Measurements from ENCODE around the gene CCDC88B.

The CCDC88B gene

DNA sequence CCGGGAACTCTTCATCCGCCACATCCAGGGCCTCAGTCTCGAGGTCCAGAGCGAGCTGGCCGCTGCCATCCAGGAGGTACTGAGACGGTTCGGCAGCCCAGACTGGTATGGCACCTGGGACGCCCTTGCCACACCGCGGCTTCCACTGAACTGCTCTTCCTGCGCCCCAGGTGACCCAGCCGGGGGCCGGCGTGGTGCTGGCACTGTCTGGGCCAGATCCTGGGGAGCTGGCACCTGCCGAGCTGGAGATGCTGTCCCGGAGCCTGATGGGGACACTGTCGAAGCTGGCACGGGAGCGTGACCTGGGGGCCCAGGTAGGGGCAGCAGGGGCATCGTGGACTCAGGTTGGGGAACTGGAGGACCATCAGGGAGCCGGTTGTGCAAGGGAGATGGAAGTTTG is 1.4 kb downstream of the CCDC88B start:
- no peak for DNase-seq (ENCODE audit: low read depth)
- H3K4me3 ChIP-seq (ENCODE audit: control insufficient read depth, low read depth, low read length) = no peak overlapping the region
- TF ChIP-seq, protein P1, sequence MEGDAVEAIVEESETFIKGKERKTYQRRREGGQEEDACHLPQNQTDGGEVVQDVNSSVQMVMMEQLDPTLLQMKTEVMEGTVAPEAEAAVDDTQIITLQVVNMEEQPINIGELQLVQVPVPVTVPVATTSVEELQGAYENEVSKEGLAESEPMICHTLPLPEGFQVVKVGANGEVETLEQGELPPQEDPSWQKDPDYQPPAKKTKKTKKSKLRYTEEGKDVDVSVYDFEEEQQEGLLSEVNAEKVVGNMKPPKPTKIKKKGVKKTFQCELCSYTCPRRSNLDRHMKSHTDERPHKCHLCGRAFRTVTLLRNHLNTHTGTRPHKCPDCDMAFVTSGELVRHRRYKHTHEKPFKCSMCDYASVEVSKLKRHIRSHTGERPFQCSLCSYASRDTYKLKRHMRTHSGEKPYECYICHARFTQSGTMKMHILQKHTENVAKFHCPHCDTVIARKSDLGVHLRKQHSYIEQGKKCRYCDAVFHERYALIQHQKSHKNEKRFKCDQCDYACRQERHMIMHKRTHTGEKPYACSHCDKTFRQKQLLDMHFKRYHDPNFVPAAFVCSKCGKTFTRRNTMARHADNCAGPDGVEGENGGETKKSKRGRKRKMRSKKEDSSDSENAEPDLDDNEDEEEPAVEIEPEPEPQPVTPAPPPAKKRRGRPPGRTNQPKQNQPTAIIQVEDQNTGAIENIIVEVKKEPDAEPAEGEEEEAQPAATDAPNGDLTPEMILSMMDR (conservative IDR thresholded peaks at IDR 0.05; ENCODE audit: control insufficient read depth, insufficient read depth, low read depth, low read length) = no peak

DNA sequence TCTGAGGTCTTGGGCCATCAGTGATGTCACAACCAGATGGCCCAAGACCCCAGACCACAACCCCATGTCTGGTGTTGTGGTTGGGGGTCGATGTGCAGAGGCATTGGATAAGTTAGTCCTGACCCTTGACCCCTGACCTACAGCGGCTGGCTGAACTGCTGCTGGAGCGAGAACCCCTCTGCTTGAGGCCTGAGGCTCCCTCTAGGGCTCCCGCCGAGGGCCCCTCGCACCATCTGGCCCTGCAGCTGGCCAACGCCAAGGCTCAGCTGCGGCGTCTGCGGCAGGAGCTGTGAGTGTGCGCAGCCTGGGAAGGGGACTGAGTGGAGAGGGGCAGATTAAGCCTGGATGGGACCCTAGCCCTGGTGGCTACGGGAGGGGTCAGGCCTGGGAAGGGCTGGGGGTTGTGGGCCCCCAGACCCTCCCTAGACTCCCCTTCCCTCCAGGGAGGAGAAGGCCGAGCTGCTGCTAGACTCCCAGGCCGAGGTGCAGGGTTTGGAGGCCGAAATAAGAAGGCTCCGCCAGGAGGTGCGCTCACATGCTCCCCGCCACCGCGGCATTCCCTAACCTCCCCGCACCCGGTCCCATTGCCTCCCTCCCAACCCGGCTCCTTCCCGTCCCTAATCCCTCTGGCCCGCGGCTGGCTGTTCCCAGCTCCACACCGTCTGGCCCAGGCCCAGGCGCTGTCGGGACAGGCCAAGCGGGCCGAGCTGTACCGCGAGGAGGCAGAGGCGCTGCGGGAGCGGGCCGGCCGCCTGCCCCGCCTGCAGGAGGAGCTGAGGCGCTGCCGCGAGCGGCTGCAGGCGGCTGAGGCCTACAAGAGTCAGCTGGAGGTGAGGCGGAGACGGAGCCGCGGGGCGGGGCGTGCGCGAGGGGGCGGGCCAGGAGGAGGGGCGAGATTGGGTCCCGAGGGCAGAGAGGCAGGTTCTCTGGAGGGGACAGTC is 2.1 kb downstream of the CCDC88B start:
- DNase-seq (ENCODE audit: low read depth) = peak; percentile 80
- TF ChIP-seq, protein P1 (conservative IDR thresholded peaks at IDR 0.05; ENCODE audit: control insufficient read depth, insufficient read depth, low read depth, low read length) = no peak
- H3K4me3 ChIP-seq (ENCODE audit: control insufficient read depth, low read depth, low read length) = peak overlapping the region; percentile 27

DNA sequence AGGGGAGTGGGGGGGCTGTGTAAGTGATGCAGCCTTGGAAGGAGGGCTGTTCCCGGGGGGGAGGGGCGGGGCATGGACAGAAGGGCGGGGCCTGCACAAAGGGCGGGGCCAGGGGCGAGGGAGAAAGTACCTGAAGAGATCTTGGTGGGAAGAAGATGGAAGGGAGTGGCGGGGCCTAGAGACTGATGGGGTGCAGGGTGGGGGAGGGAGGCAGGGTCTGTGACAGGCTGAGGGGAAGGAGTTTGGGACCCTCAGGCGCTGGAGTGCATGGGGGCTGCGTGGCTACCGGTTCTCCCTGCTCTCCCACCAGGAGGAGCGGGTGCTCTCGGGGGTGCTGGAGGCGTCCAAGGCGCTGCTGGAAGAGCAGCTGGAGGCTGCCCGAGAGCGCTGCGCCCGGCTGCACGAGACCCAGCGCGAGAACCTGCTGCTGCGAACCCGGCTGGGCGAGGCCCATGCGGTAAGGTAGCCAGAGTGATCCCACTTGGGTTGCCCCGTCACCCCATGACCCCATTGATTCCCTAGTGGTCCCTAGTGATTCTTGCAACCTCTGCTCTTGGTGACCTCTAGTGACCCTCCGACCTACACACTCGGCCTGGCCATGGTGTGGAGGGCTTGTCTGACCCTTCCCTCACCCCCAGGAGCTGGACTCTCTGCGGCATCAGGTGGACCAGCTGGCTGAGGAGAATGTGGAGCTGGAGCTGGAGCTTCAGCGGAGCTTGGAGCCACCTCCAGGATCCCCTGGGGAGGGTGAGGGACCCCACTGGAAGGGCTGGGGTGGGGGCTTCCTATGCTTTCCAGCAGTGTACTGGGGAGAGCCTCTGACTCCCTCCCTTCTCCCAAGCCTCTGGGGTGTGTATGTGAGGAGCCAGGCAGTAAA is 3.1 kb downstream of the CCDC88B start:
- H3K4me3 ChIP-seq (ENCODE audit: control insufficient read depth, low read depth, low read length) = peak overlapping the region; percentile 12
- no peak for DNase-seq (ENCODE audit: low read depth)
- TF ChIP-seq, protein P1 (conservative IDR thresholded peaks at IDR 0.05; ENCODE audit: control insufficient read depth, insufficient read depth, low read depth, low read length) = no peak

DNA sequence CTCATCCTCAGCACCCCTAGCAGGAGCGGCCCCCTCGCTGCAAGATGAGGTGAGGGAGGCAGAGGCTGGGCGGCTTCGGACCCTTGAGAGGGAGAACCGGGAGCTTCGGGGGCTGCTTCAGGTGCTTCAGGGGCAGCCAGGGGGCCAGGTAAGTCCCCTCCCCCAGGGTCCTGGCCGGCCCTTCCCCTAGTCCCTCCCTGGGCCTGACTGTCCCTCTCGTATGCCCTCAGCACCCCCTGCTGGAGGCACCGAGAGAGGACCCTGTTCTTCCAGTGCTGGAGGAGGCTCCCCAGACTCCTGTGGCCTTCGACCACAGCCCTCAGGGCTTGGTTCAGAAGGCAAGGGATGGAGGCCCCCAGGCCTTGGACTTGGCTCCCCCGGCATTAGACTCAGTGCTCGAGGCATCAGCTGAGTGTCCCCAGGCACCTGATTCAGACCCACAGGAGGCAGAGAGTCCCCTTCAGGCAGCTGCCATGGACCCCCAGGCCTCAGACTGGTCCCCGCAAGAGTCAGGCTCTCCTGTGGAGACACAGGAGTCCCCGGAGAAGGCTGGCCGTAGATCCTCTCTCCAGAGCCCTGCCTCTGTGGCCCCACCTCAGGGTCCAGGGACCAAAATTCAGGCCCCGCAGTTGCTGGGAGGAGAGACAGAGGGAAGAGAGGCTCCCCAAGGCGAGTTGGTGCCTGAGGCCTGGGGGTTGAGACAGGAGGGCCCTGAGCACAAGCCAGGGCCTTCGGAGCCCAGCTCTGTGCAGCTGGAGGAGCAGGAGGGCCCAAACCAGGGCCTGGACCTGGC is 4.0 kb downstream of the CCDC88B start:
- no peak overlapping the region for H3K4me3 ChIP-seq (ENCODE audit: control insufficient read depth, low read depth, low read length)
- TF ChIP-seq, protein P1 (conservative IDR thresholded peaks at IDR 0.05; ENCODE audit: control insufficient read depth, insufficient read depth, low read depth, low read length) = peak; percentile 31

DNA sequence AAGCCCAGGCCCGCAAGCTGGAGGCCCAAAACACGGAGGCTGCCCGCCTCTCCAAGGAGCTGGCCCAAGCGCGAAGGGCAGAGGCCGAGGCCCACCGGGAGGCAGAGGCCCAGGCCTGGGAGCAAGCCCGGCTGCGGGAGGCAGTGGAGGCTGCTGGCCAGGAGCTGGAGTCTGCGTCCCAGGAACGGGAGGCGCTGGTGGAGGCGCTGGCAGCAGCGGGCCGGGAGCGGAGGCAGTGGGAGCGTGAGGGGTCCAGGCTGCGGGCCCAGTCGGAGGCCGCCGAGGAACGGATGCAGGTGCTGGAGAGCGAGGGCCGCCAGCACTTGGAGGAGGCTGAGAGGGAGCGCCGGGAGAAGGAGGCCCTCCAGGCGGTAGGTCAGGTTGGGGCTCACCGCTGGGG is 4.8 kb downstream of the CCDC88B start:
- TF ChIP-seq, protein P1 (conservative IDR thresholded peaks at IDR 0.05; ENCODE audit: control insufficient read depth, insufficient read depth, low read depth, low read length) = no peak
- H3K4me3 ChIP-seq (ENCODE audit: control insufficient read depth, low read depth, low read length) = no peak overlapping the region
- no peak for DNase-seq (ENCODE audit: low read depth)

More for the DNA sequence above, 4.0 kb downstream of the CCDC88B start:
- no peak for DNase-seq (ENCODE audit: low read depth)
